Measurements from ENCODE around the gene BRWD1.

DNA sequence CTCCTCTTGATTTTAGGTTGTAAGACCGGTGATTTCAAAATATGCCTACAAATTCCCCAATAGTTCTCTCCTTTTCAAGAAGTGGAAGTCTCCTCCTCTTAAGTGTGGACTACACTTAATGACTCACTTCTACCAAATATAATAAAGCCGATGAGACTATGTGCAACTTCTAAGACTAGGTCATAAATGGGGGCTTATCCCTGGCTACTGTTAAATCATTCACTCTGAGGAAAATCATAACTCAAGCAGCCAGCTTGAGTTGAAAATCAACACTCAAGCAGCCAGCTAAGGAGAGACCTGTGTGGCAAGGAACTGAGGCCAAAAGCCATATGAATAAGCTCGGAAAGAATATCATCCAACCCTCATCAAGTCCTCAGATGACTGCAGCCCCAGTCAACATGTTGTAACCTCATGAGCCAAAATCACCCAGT lies 80.6 kb downstream of the BRWD1 start:
- no peak for TF ChIP-seq POLR2A (IDR thresholded peaks at IDR 0.05)
- TF ChIP-seq, protein P1, sequence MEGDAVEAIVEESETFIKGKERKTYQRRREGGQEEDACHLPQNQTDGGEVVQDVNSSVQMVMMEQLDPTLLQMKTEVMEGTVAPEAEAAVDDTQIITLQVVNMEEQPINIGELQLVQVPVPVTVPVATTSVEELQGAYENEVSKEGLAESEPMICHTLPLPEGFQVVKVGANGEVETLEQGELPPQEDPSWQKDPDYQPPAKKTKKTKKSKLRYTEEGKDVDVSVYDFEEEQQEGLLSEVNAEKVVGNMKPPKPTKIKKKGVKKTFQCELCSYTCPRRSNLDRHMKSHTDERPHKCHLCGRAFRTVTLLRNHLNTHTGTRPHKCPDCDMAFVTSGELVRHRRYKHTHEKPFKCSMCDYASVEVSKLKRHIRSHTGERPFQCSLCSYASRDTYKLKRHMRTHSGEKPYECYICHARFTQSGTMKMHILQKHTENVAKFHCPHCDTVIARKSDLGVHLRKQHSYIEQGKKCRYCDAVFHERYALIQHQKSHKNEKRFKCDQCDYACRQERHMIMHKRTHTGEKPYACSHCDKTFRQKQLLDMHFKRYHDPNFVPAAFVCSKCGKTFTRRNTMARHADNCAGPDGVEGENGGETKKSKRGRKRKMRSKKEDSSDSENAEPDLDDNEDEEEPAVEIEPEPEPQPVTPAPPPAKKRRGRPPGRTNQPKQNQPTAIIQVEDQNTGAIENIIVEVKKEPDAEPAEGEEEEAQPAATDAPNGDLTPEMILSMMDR (IDR thresholded peaks at IDR 0.05): no peak
